Fibroblast of villous mesenchyme (primary cell): Measurements from ENCODE around the gene SMCHD1. TPM values are rescaled to one million over a fixed set of nuclear protein-coding genes. Genes with fewer than 3 reads are reported as not detected.

Source experiments
- DNase-seq: peaks from one replicate; pipeline ENCODE4 v3.0.0-alpha.2; 2010; ENCODE audit warnings: low read depth
- H3K4me3 ChIP-seq: 2 replicates; pipeline ENCODE4 v1.5.1; 2011; ENCODE audit warnings: low read depth, mild to moderate bottlenecking, low read length
- CTCF ChIP-seq: IDR thresholded peaks from 2 replicates; pipeline ENCODE4 v1.5.1; 2012; ENCODE audit warnings: low read depth, mild to moderate bottlenecking, low read length; ENCODE audit not compliant: insufficient read depth
- total RNA-seq: library from RNA; depleted of rRNA; stranded (reverse); fragments of >200 nt; gene quantifications from 2 replicates; pipeline ENCODE4 v1.2.3, GENCODE V29; 2012

Gene SMCHD1
- total RNA-seq: 72.8 and 104 TPM in 2 replicates

- peak; percentile 77 for DNase-seq
- no peak for TF ChIP-seq CTCF
- H3K4me3 ChIP-seq: peak within 1 kb of the TSS; percentile 74
Measured at GRCh38 chr18:2655178-2655953, at the start of gene SMCHD1. Gene SMCHD1 (plus strand): TSS chr18:2655726. CDS start chr18:2656076, 350 bp downstream.

- H3K4me3 ChIP-seq: no peak overlapping the region
- TF ChIP-seq CTCF: no peak
- no peak for DNase-seq
Measured at GRCh38 chr18:2606335-2606734, 49.2 kb upstream of the SMCHD1 start.

GRCh38 chr18:2609604-2610003 lies 45.9 kb upstream of the SMCHD1 start:
- no peak overlapping the region for H3K4me3 ChIP-seq
- DNase-seq: no peak
- TF ChIP-seq CTCF: no peak

- no peak for DNase-seq
- no peak overlapping the region for H3K4me3 ChIP-seq
- no peak for TF ChIP-seq CTCF
Measured at GRCh38 chr18:2610549-2610948, 45.0 kb upstream of the SMCHD1 start.

- no peak for TF ChIP-seq CTCF
Measured at GRCh38 chr18:2612996-2613395, 42.5 kb upstream of the SMCHD1 start.

GRCh38 chr18:2617401-2617998 lies 38.0 kb upstream of the SMCHD1 start:
- no peak for DNase-seq
- TF ChIP-seq CTCF: no peak
- H3K4me3 ChIP-seq: no peak overlapping the region

More at GRCh38 chr18:2612996-2613395, 42.5 kb upstream of the SMCHD1 start:
- no peak for DNase-seq
- no peak overlapping the region for H3K4me3 ChIP-seq

- H3K4me3 ChIP-seq: no peak overlapping the region
- no peak for DNase-seq
- no peak for TF ChIP-seq CTCF
Measured at GRCh38 chr18:2618009-2618408, 37.5 kb upstream of the SMCHD1 start.
